GM19438 (cell line): ENCODE results near the gene NES.

ENCODE experiments used
- ATAC-seq: cut with Tn5 transposase; IDR thresholded peaks from one replicate; pipeline ENCODE4 v1.9.1; 2021; ENCODE audit warnings: low read depth; ENCODE audit not compliant: unreplicated experiment

The NES gene

GRCh38 chr1:156665539-156665938 lies 11.7 kb downstream of the NES start:
- ATAC-seq, result no peak

GRCh38 chr1:156664767-156665411 lies 12.3 kb downstream of the NES start:
- no peak for ATAC-seq

- no peak for ATAC-seq
Measured at GRCh38 chr1:156664046-156664766, 13.0 kb downstream of the NES start.

GRCh38 chr1:156663178-156663577 lies 14.0 kb downstream of the NES start:
- no peak for ATAC-seq

- ATAC-seq, result no peak
Measured at GRCh38 chr1:156662800-156663055, 14.5 kb downstream of the NES start.

GRCh38 chr1:156662005-156662799 lies 15.0 kb downstream of the NES start:
- no peak for ATAC-seq

- no peak for ATAC-seq
Measured at GRCh38 chr1:156660752-156661112, 16.5 kb downstream of the NES start.

GRCh38 chr1:156659988-156660751 lies 17.0 kb downstream of the NES start:
- no peak for ATAC-seq

GRCh38 chr1:156659661-156659987 lies 17.6 kb downstream of the NES start:
- ATAC-seq, result no peak

GRCh38 chr1:156658945-156659574 lies 18.1 kb downstream of the NES start:
- no peak for ATAC-seq

- no peak for ATAC-seq
Measured at GRCh38 chr1:156658496-156658895, 18.7 kb downstream of the NES start.

GRCh38 chr1:156657741-156658319 lies 19.4 kb downstream of the NES start:
- ATAC-seq, result no peak

- no peak for ATAC-seq
Measured at GRCh38 chr1:156656806-156657740, 20.1 kb downstream of the NES start.

- ATAC-seq, result no peak
Measured at GRCh38 chr1:156655904-156656516, 21.2 kb downstream of the NES start.

- ATAC-seq, result no peak
Measured at GRCh38 chr1:156655151-156655903, 21.9 kb downstream of the NES start.

- ATAC-seq, result no peak
Measured at GRCh38 chr1:156654700-156655099, 22.5 kb downstream of the NES start.

- ATAC-seq, result no peak
Measured at GRCh38 chr1:156652992-156653355, 24.2 kb downstream of the NES start.
